HepG2 (cell line): ENCODE data around the gene NPW.

Source experiments
- ELF4 ChIP-seq: sonication (generic); formaldehyde crosslinking; IDR thresholded peaks from 2 replicates; pipeline ENCODE4 v1.5.0; 2020; ENCODE audit warnings: missing genetic modification reagents, mild to moderate bottlenecking, moderate library complexity, borderline replicate concordance
- MAFK ChIP-seq, 2 experiments: IDR thresholded peaks in 1 of 2; conservative IDR thresholded peaks in 1 of 2; 2 replicates each; pipeline ENCODE4 v1.6.1; 2011; ENCODE audit warnings: improper control_type of control experiment in 2 of 2, low read length in 2 of 2
- SP2 ChIP-seq: sonication (generic); formaldehyde crosslinking; IDR thresholded peaks from 2 replicates; pipeline ENCODE4 v1.5.1; 2020; ENCODE audit warnings: mild to moderate bottlenecking, missing genetic modification reagents
- ZNF296 ChIP-seq: sonication (generic); formaldehyde crosslinking; conservative IDR thresholded peaks from 2 replicates; pipeline ENCODE4 v1.5.0; 2020; ENCODE audit warnings: mild to moderate bottlenecking, missing genetic modification reagents
- TF ChIP-seq, protein P1 (sequence below): IDR thresholded peaks from 2 replicates; pipeline ENCODE4 v1.6.1; 2016; ENCODE audit warnings: low read depth

DNA sequence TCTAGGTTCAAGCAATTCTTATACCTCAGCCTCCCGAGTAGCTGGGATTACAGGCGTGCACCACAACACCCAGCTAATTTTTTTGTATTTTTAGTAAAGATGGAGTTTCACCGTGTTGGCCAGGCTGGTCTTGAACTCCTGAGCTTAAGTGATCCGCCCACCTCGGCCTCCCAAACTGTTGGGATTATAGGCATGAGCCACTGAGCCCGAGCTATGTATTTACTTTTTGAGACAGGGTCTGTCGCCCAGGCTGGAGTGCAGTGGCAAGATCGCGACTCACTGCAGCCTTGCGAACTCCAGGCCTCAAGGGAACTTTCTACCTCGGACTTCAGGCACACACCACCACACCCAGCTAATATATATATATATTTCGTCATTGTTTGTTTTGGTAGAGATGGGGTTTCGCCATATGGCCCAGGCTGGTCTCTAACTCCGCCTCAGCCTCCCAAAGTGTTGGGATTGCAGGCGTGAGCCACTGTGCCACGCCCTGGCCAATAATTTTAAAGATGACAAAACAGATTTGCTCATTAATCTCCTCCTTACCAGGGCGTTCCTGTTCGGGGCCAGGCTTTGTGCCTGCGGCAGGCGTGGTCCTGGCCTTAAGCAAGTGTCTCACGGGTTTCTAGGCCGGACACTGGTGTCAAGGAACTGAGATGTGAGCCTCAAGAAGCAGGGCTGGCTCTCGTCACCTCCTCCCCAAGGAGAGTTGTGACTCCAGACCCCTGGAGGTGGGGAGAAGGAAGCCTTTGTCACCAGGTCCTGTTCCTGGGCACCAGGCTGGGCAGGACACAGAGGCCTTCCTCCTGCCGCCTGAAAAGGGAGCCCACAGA, 4.3 kb upstream of the NPW start:
- TF ChIP-seq, protein P1, sequence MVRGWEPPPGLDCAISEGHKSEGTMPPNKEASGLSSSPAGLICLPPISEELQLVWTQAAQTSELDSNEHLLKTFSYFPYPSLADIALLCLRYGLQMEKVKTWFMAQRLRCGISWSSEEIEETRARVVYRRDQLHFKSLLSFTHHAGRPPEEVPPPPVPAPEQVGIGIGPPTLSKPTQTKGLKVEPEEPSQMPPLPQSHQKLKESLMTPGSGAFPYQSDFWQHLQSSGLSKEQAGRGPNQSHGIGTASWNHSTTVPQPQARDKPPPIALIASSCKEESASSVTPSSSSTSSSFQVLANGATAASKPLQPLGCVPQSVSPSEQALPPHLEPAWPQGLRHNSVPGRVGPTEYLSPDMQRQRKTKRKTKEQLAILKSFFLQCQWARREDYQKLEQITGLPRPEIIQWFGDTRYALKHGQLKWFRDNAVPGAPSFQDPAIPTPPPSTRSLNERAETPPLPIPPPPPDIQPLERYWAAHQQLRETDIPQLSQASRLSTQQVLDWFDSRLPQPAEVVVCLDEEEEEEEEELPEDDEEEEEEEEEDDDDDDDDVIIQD: no peak
- TF ChIP-seq ZNF296: no peak
- no peak for TF ChIP-seq MAFK (conservative IDR thresholded peaks at IDR 0.05 in 1 of 2, IDR thresholded peaks at IDR 0.05 in 1 of 2; ENCODE audit: low read length in 2 of 2)
- TF ChIP-seq ELF4 (CRISPR knock-in tag): no peak
- no peak for TF ChIP-seq SP2 (CRISPR knock-in tag)
